Type B pancreatic cell (in vitro differentiated cells): ENCODE results near the gene CAP2. TPM values are rescaled to one million over a fixed set of nuclear protein-coding genes. Genes with fewer than 3 reads are reported as not detected.

ENCODE experiments used
- DNase-seq: peaks from one replicate; pipeline ENCODE4 v3.0.0; 2021; ENCODE audit warnings: mixed read lengths; ENCODE audit not compliant: unreplicated experiment; ENCODE audit errors: extremely low spot score
- H3K27ac Mint-ChIP-seq: 2 replicates; pipeline ENCODE4 v1.8.0; 2021; ENCODE audit warnings: mild to moderate bottlenecking, mixed read lengths
- H3K27me3 Mint-ChIP-seq: 2 replicates; pipeline ENCODE4 v1.8.0; 2021; ENCODE audit warnings: mixed read lengths
- H3K36me3 Mint-ChIP-seq: 2 replicates; pipeline ENCODE4 v1.8.0; 2021; ENCODE audit warnings: mixed read lengths
- H3K4me1 Mint-ChIP-seq: one replicate; pipeline ENCODE4 v1.8.0; 2021; ENCODE audit warnings: mixed read lengths; ENCODE audit not compliant: unreplicated experiment
- H3K4me3 Mint-ChIP-seq: 2 replicates; pipeline ENCODE4 v1.8.0; 2021; ENCODE audit warnings: mild to moderate bottlenecking, mixed read lengths
- H3K9me3 Mint-ChIP-seq: 2 replicates; pipeline ENCODE4 v1.8.0; 2021; ENCODE audit warnings: mixed read lengths
- total RNA-seq: library from RNA; stranded (reverse); gene quantifications from 2 replicates; pipeline ENCODE4 v1.2.1, GENCODE V29; 2021; ENCODE audit warnings: low replicate concordance
- TF ChIP-seq, protein P1 (sequence below): fragments of 200-600 bp; sonication (generic); conservative IDR thresholded peaks from 2 replicates; pipeline ENCODE4 v1.5.0; 2021; ENCODE audit warnings: antibody characterized with exemption, mild to moderate bottlenecking

The CAP2 gene
- total RNA-seq, 1 donor from 2014 or later = 9.3 TPM

DNA sequence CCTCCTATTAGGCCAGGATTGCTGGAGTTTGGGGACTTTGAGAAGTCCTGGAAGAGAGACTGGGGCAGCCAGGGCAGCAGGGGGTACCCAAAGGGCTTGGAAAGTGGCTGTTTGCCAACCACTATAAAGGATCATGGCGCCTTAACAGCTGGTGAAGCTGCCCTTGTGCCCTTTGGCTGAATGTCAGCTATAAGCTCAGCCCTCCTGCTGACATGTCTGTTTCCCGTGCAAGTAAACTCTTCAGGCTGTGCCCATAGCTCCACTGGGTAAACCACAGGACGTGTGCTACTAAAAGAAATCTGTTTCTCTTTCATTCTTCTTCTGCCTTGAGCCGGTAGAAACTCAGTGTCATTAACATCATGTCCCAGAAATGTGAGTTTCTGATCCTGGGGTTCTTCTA lies 97.3 kb downstream of the CAP2 start:
- Mint-ChIP-seq H3K27me3 (no peaks in the 10 kb centered on the region), H3K36me3 (peaks cover 8% of the 10 kb centered on the region), H3K9me3 (no peaks in the 10 kb centered on the region), H3K4me3 (no peak overlapping the region), H3K4me1 (peaks cover 26% of the 10 kb centered on the region), H3K27ac (no peak overlapping the region)
- no peak for DNase-seq
- TF ChIP-seq, protein P1, sequence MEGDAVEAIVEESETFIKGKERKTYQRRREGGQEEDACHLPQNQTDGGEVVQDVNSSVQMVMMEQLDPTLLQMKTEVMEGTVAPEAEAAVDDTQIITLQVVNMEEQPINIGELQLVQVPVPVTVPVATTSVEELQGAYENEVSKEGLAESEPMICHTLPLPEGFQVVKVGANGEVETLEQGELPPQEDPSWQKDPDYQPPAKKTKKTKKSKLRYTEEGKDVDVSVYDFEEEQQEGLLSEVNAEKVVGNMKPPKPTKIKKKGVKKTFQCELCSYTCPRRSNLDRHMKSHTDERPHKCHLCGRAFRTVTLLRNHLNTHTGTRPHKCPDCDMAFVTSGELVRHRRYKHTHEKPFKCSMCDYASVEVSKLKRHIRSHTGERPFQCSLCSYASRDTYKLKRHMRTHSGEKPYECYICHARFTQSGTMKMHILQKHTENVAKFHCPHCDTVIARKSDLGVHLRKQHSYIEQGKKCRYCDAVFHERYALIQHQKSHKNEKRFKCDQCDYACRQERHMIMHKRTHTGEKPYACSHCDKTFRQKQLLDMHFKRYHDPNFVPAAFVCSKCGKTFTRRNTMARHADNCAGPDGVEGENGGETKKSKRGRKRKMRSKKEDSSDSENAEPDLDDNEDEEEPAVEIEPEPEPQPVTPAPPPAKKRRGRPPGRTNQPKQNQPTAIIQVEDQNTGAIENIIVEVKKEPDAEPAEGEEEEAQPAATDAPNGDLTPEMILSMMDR = no peak

DNA sequence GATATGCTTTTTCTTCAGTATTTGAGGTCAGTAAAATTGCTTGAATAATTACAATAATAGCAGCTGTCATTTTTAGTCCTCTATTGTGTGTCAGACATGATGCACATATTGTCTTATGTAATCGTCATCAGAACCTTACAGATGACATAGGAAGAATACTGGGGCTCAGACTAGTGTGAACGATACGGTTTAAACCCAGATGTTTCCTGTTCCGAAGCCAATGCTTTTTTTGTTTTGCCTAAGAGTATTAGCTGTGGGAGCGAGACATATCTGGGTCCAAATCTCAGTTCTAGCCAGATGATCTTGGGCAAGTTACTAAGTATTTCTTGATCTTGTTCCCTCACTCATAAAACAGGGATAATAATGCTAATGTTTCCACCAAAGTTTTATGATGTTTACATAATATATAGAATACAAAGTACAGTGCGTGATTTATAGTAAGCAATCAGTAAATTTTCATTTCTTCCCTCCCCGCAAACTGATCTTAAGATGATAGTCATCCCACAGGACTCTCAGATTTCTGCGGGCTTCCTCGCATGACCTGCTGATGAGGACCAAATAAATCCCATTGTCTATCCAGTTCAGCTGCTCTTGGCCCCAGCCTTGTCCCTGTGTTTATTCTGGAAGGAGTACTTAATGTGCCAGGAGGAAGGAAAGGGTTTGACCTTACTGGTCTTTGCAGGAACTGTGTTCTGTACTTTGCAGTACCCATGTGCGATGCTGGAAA lies 98.2 kb downstream of the CAP2 start:
- DNase-seq = no peak
- Mint-ChIP-seq H3K4me1 (peaks cover 26% of the 10 kb centered on the region), H3K4me3 (no peak overlapping the region), H3K36me3 (peaks cover 8% of the 10 kb centered on the region), H3K27ac (no peak overlapping the region), H3K9me3 (no peaks in the 10 kb centered on the region), H3K27me3 (no peaks in the 10 kb centered on the region)
- TF ChIP-seq, protein P1 = no peak

DNA sequence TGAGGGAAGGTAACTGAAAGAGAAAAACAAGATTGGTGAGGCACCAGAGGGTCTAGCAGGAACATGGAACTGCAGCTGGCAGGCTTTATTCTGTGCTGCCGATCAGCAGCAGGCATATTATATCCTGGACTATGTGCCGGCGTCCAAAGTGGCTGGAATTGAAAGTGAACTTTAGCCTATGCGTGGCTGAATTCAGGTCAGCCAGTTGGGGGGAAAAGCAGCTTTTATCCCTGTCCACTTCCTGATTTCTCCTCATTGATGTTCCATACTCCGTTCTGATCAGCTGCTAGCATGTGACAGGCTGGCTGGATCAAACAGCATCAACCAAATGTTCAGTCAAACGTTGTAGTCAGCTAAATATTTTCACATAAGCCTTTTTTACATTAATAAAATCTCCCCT lies 99.0 kb downstream of the CAP2 start:
- Mint-ChIP-seq H3K9me3 (no peaks in the 10 kb centered on the region), H3K4me1 (peaks cover 27% of the 10 kb centered on the region), H3K27me3 (no peaks in the 10 kb centered on the region), H3K36me3 (peaks cover 4% of the 10 kb centered on the region), H3K27ac (no peak overlapping the region), H3K4me3 (no peak overlapping the region)
- TF ChIP-seq, protein P1 = no peak
- no peak for DNase-seq

DNA sequence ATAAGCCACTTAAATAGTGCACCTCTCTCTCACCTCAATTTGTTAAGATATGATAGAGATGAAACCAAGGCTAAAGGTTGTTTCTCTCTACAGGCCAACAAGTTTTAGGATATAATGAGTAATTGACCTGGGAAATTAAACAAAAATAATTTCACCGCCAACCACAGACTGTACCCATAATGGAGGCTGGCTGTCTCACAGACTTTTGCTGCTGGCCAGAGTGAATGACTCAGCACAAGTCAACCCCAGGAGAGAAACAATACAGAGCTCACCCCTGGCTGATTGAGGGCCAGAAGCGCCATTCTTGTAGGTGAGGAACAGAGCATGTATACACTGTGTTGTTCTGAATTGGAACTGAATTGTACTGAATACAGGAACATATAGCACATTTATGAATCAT lies 99.9 kb downstream of the CAP2 start:
- peak; percentile 20 for DNase-seq
- Mint-ChIP-seq H3K9me3 (no peaks in the 10 kb centered on the region), H3K27me3 (no peaks in the 10 kb centered on the region), H3K27ac (no peak overlapping the region), H3K4me3 (no peak overlapping the region), H3K36me3 (peaks cover under 1% of the 10 kb centered on the region), H3K4me1 (peaks cover 29% of the 10 kb centered on the region)
- TF ChIP-seq, protein P1 = no peak

DNA sequence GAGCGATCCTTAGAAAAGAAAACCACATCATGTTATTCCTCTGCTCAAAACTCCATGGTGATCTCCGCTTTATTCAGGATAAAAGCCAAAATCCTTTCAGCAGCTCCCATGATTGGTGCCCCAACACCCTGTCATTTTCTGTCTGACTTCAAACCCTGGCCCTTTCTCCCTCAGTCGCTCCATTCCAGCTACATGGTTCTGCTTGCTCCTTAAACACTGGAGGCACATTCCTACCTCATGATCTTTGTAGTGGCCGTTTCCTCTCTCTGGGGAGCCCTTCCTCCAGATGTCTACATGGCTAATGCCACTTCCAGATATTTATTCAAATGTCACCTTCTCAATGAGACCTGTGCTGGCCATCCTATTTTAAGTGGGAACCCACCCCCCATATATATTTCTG lies 100.8 kb downstream of the CAP2 start:
- H3K36me3 Mint-ChIP-seq = no peaks in the 10 kb centered on the region
- DNase-seq = peak; percentile 13
- no peaks in the 10 kb centered on the region for H3K9me3 Mint-ChIP-seq
- H3K27ac Mint-ChIP-seq = no peak overlapping the region
- TF ChIP-seq, protein P1 = no peak
- no peaks in the 10 kb centered on the region for H3K27me3 Mint-ChIP-seq
- H3K4me1 Mint-ChIP-seq = peaks cover 28% of the 10 kb centered on the region
- no peak overlapping the region for H3K4me3 Mint-ChIP-seq
